ENCODE measurements around the gene SYCE3. TPM values are rescaled to one million over a fixed set of nuclear protein-coding genes. Genes with fewer than 3 reads are reported as not detected.
"Not testable (repeated sequence)": the region's sequence is repeated elsewhere in the genome, so short reads cannot be mapped to it uniquely, and the experiment has no call there.

Gene SYCE3
- total RNA-seq, 2 donors from 2014 or later = not detected

- Histone ChIP-seq H3K27me3 (no peaks in the 10 kb centered on the region), H3K27ac (no peak overlapping the region)
- no peak for DNase-seq
Measured at GRCh38 chr22:50609599-50609998, 46.9 kb upstream of the SYCE3 start.

GRCh38 chr22:50608996-50609395, 46.3 kb upstream of the SYCE3 start:
- TF ChIP-seq CTCF (IDR thresholded peaks at IDR 0.05) = no peak
- Histone ChIP-seq H3K4me3 (no peak overlapping the region), H3K9ac (ENCODE audit: low read depth in 2 of 2, low read length in 2 of 2) (no peak overlapping the region), H3K9me3 (no peaks in the 10 kb centered on the region), H3K27ac (no peak overlapping the region), H3K4me1 (no peaks in the 10 kb centered on the region), H3K36me3 (no peaks in the 10 kb centered on the region), H3K27me3 (peaks cover 2% of the 10 kb centered on the region)
- intact Hi-C loops (cut with DNase I) = no loop called here
- DNase-seq = no peak

More at GRCh38 chr22:50609599-50609998, 46.9 kb upstream of the SYCE3 start:
- Histone ChIP-seq H3K4me3 (no peak overlapping the region), H3K9ac (ENCODE audit: low read depth in 2 of 2, low read length in 2 of 2) (no peak overlapping the region), H3K4me1 (no peaks in the 10 kb centered on the region), H3K9me3 (no peaks in the 10 kb centered on the region), H3K36me3 (no peaks in the 10 kb centered on the region)
- intact Hi-C loops (cut with DNase I) = no loop called here
- no peak for TF ChIP-seq CTCF (IDR thresholded peaks at IDR 0.05)

GRCh38 chr22:50608058-50608840, 45.5 kb upstream of the SYCE3 start:
- DNase-seq; intact Hi-C loops (cut with DNase I); H3K36me3 ChIP-seq; H3K4me3 ChIP-seq; H3K27ac ChIP-seq; H3K9me3 ChIP-seq; H3K4me1 ChIP-seq; H3K27me3 ChIP-seq; H3K9ac ChIP-seq (ENCODE audit: low read depth in 2 of 2, low read length in 2 of 2): not testable (repeated sequence)

GRCh38 chr22:50607659-50608020, 44.9 kb upstream of the SYCE3 start:
- no peak for TF ChIP-seq CTCF (IDR thresholded peaks at IDR 0.05)
- Histone ChIP-seq H3K4me3 (no peak overlapping the region), H3K27me3 (peaks cover 16% of the 10 kb centered on the region), H3K27ac (no peak overlapping the region), H3K36me3 (no peaks in the 10 kb centered on the region), H3K9me3 (no peaks in the 10 kb centered on the region), H3K9ac (ENCODE audit: low read depth in 2 of 2, low read length in 2 of 2) (no peak overlapping the region), H3K4me1 (no peaks in the 10 kb centered on the region)
- DNase-seq = no peak
- intact Hi-C loops (cut with DNase I) = no loop called here

GRCh38 chr22:50606946-50607658, 44.4 kb upstream of the SYCE3 start:
- no peak for DNase-seq
- no peak overlapping the region for H3K4me3 ChIP-seq
- no peaks in the 10 kb centered on the region for H3K36me3 ChIP-seq
- no peak for TF ChIP-seq CTCF (IDR thresholded peaks at IDR 0.05)
- peaks cover 21% of the 10 kb centered on the region for H3K27me3 ChIP-seq
- no peak overlapping the region for H3K27ac ChIP-seq
- no peak overlapping the region for H3K9ac ChIP-seq (ENCODE audit: low read depth in 2 of 2, low read length in 2 of 2)
- intact Hi-C loops (cut with DNase I) = no loop called here
- no peaks in the 10 kb centered on the region for H3K4me1 ChIP-seq
- H3K9me3 ChIP-seq = no peaks in the 10 kb centered on the region

Measured in colonic mucosa (tissue), 4 donors.